NB4 (cell line): ENCODE data around the gene CES4A.

ENCODE experiments used
- CTCF ChIP-seq: IDR thresholded peaks from one replicate; pipeline ENCODE4 v1.5.1; 2012; ENCODE audit warnings: low read depth, low read length
- MAX ChIP-seq: IDR thresholded peaks from 2 replicates; pipeline ENCODE4 v1.6.1; 2011; ENCODE audit warnings: low read depth, low read length
- MYC ChIP-seq: IDR thresholded peaks from 2 replicates; pipeline ENCODE4 v1.6.1; 2011; ENCODE audit warnings: low read depth, low read length
- POLR2A ChIP-seq: IDR thresholded peaks from 2 replicates; pipeline ENCODE4 v1.6.1; 2011; ENCODE audit warnings: mild to moderate bottlenecking; ENCODE audit not compliant: insufficient read length; ENCODE audit errors: extremely low read depth

GRCh38 chr16:66958857-66959703 is 29.3 kb upstream of the CES4A start:
- TF ChIP-seq POLR2A (no peak), MYC (no peak), CTCF (no peak), MAX (no peak)
